CD4-positive, CD25-positive, alpha-beta regulatory T cell (primary cell): ENCODE results near the gene PCDHA7. TPM values are rescaled to one million over a fixed set of nuclear protein-coding genes. Genes with fewer than 3 reads are reported as not detected.

Experiments used
- ATAC-seq, 2 donors: fragments of 150-1000 bp; cut with Tn5 transposase; one replicate each; pipeline ENCODE4 v1.10.0; 2021; ENCODE audit warnings: low read depth in 2 of 2, moderate number of reproducible peaks in 2 of 2, moderate library complexity in 1 of 2
- DNase-seq, 3 donors: peaks; one replicate each; pipeline versions ENCODE4 v3.0.0 to v3.0.0-alpha.2; 2012 to 2022; ENCODE audit warnings: mixed read lengths in 1 of 3
- H3K27ac ChIP-seq: one replicate; pipeline ENCODE4 v1.7.0; 2013; ENCODE audit warnings: mild to moderate bottlenecking, low read length; ENCODE audit not compliant: insufficient read depth, poor library complexity, severe bottlenecking
- H3K27me3 ChIP-seq: one replicate; pipeline ENCODE4 v1.7.0; 2013; ENCODE audit warnings: low read length; ENCODE audit not compliant: control insufficient read depth, insufficient read depth
- H3K36me3 ChIP-seq: one replicate; pipeline ENCODE4 v1.7.0; 2013; ENCODE audit warnings: mild to moderate bottlenecking, low read length, moderate library complexity; ENCODE audit not compliant: control insufficient read depth, insufficient read depth
- H3K4me1 ChIP-seq: 2 replicates; pipeline ENCODE4 v1.7.0; 2013; ENCODE audit warnings: mild to moderate bottlenecking, low read length; ENCODE audit not compliant: insufficient read depth, control insufficient read depth, poor library complexity, severe bottlenecking
- H3K4me3 ChIP-seq: one replicate; pipeline ENCODE4 v1.7.0; 2013; ENCODE audit warnings: low read depth, mild to moderate bottlenecking, low read length, moderate library complexity
- H3K9me3 ChIP-seq, 2 experiments: 1 replicate in 1 of 2; 2 replicates in 1 of 2; pipeline ENCODE4 v1.7.0; 2013; ENCODE audit warnings: low read length in 2 of 2, mild to moderate bottlenecking in 1 of 2, moderate library complexity in 1 of 2; ENCODE audit not compliant: control insufficient read depth in 2 of 2
- H3K27ac Mint-ChIP-seq, 3 donors: one replicate each; pipeline ENCODE4 v1.8.0; 2020 to 2022; ENCODE audit warnings: mild to moderate bottlenecking in 3 of 3, mixed read lengths in 3 of 3, moderate library complexity in 2 of 3
- H3K27me3 Mint-ChIP-seq: one replicate; pipeline ENCODE4 v1.8.0; 2022; ENCODE audit warnings: mild to moderate bottlenecking, mixed read lengths
- H3K36me3 Mint-ChIP-seq: one replicate; pipeline ENCODE4 v1.8.0; 2020; ENCODE audit warnings: mixed read lengths
- H3K4me1 Mint-ChIP-seq, 4 donors: one replicate each; pipeline ENCODE4 v1.8.0; 2020 to 2022; ENCODE audit warnings: mixed read lengths in 4 of 4, mild to moderate bottlenecking in 1 of 4
- H3K4me3 Mint-ChIP-seq, 4 donors: one replicate each; pipeline ENCODE4 v1.8.0; 2020 to 2022; ENCODE audit warnings: mild to moderate bottlenecking in 4 of 4, mixed read lengths in 4 of 4, moderate library complexity in 3 of 4
- H3K9me3 Mint-ChIP-seq, 7 donors: one replicate each; pipeline ENCODE4 v1.8.0; 2020 to 2022; ENCODE audit warnings: mixed read lengths in 7 of 7, mild to moderate bottlenecking in 3 of 7, moderate library complexity in 2 of 7
- polyA plus RNA-seq, 4 donors: library from polyadenylated mRNA; unstranded; fragments of 300-500 nt; fragmentation: Illumina TruSeq; gene quantifications; one replicate each; pipeline ENCODE4 v1.2.3, GENCODE V29; 2021
- total RNA-seq: library from RNA; stranded (reverse); gene quantifications from one replicate; pipeline ENCODE4 v1.2.3, GENCODE V29; 2022

Gene PCDHA7
- total and polyA plus RNA-seq, 5 donors from 2014 or later = not detected

GRCh38 chr5:140877262-140877581 is 43.2 kb downstream of the PCDHA7 start:
- Mint-ChIP-seq H3K4me3 (no peak overlapping the region), H3K4me1 (no peaks in the 10 kb centered on the region), H3K27me3 (no peaks in the 10 kb centered on the region), H3K27ac (no peak overlapping the region), H3K36me3 (no peaks in the 10 kb centered on the region), H3K9me3 (peaks cover 4 to 41% (median 15%) of the 10 kb centered on the region in 7 donors)
- Histone ChIP-seq H3K27ac (no peak overlapping the region), H3K27me3 (peaks cover 3% of the 10 kb centered on the region), H3K9me3 (peaks cover 17 to 19% of the 10 kb centered on the region in 2 experiments), H3K4me1 (no peaks in the 10 kb centered on the region), H3K4me3 (no peak overlapping the region), H3K36me3 (no peaks in the 10 kb centered on the region)
- ATAC-seq (no peak), DNase-seq (no peak)

- H3K36me3 ChIP-seq = no peaks in the 10 kb centered on the region
- no peak within 1 kb of the TSS for H3K4me3 Mint-ChIP-seq
- H3K4me3 ChIP-seq = no peak within 1 kb of the TSS
- H3K4me1 ChIP-seq = no peaks in the 10 kb centered on the region
- no peak within 1 kb of the TSS for H3K27ac Mint-ChIP-seq
- peaks cover 4 to 27% (median 15%) of the 10 kb centered on the region in 7 donors for H3K9me3 Mint-ChIP-seq
- H3K36me3 Mint-ChIP-seq = peaks cover 3% of the 10 kb centered on the region
- no peak for DNase-seq
- H3K9me3 ChIP-seq = peaks cover 11 to 27% of the 10 kb centered on the region in 2 experiments
- no peaks in the 10 kb centered on the region for H3K4me1 Mint-ChIP-seq
- no peaks in the 10 kb centered on the region for H3K27me3 ChIP-seq
- no peaks in the 10 kb centered on the region for H3K27me3 Mint-ChIP-seq
- no peak within 1 kb of the TSS for H3K27ac ChIP-seq
- ATAC-seq = no peak
These were observed 48.0 kb downstream of the PCDHA7 start, which contains the start of gene PCDHA13 for GRCh38 chr5:140881889-140882590. TSS of gene PCDHA13 (plus strand) at chr5:140882124. CDS start at chr5:140882269, 145 bp downstream.

GRCh38 chr5:140882591-140882899 is 48.5 kb downstream of the PCDHA7 start:
- Histone ChIP-seq H3K4me1 (no peaks in the 10 kb centered on the region), H3K27ac (no peak overlapping the region), H3K4me3 (no peak overlapping the region), H3K27me3 (no peaks in the 10 kb centered on the region), H3K9me3 (peaks cover 11 to 27% of the 10 kb centered on the region in 2 experiments), H3K36me3 (no peaks in the 10 kb centered on the region)
- ATAC-seq (no peak), DNase-seq (no peak)
- H3K27me3 Mint-ChIP-seq = peaks cover 4% of the 10 kb centered on the region
- H3K4me3 Mint-ChIP-seq = no peak overlapping the region
- H3K27ac Mint-ChIP-seq = no peak overlapping the region
- H3K9me3 Mint-ChIP-seq = peaks cover 6 to 29% (median 17%) of the 10 kb centered on the region in 7 donors
- H3K36me3 Mint-ChIP-seq = peaks cover 3% of the 10 kb centered on the region
- no peaks in the 10 kb centered on the region for H3K4me1 Mint-ChIP-seq

GRCh38 chr5:140883373-140883772 is 49.3 kb downstream of the PCDHA7 start:
- DNase-seq = no peak
- Histone ChIP-seq H3K4me3 (no peak overlapping the region), H3K9me3 (peaks cover 11 to 27% of the 10 kb centered on the region in 2 experiments), H3K36me3 (no peaks in the 10 kb centered on the region), H3K27ac (no peak overlapping the region), H3K4me1 (no peaks in the 10 kb centered on the region), H3K27me3 (no peaks in the 10 kb centered on the region)
- Mint-ChIP-seq H3K27ac (no peak overlapping the region), H3K9me3 (peaks cover 6 to 30% (median 15%) of the 10 kb centered on the region in 7 donors), H3K36me3 (peaks cover 3% of the 10 kb centered on the region), H3K4me3 (no peak overlapping the region), H3K4me1 (no peaks in the 10 kb centered on the region), H3K27me3 (peaks cover 5% of the 10 kb centered on the region)
- no peak for ATAC-seq

DNA sequence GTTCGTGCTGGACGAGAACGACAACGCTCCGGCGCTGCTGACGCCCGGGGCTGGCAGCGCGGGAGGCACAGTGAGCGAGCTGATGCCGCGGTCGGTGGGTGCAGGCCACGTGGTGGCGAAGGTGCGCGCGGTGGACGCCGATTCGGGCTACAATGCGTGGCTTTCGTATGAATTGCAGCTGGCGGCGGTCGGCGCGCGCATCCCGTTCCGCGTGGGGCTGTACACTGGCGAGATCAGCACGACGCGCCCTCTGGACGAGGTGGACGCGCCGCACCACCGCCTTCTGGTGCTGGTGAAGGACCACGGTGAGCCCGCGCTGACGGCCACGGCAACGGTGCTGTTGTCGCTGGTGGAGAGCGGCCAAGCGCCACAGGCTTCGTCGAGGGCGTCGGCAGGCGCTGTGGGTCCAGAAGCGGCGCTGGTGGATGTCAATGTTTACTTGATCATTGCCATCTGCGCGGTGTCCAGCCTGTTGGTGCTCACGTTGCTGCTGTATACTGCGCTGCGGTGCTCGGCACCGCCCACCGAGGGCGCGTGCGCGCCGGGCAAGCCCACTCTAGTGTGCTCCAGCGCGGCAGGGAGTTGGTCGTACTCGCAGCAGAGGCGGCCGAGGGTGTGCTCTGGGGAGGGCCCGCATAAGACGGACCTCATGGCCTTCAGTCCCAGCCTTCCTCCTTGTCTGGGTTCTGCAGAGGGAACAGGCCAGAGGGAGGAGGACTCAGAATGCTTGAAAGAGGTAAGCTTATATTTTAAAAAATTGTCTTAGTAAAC is 50.0 kb downstream of the PCDHA7 start:
- no peak for DNase-seq
- no peak overlapping the region for H3K4me3 ChIP-seq
- ATAC-seq = no peak
- peaks cover 11 to 27% of the 10 kb centered on the region in 2 experiments for H3K9me3 ChIP-seq
- Mint-ChIP-seq H3K27ac (no peak overlapping the region), H3K4me3 (no peak overlapping the region), H3K4me1 (no peaks in the 10 kb centered on the region), H3K27me3 (peaks cover 5% of the 10 kb centered on the region), H3K36me3 (peaks cover 3% of the 10 kb centered on the region), H3K9me3 (peaks cover 6 to 30% (median 15%) of the 10 kb centered on the region in 7 donors)
- H3K27me3 ChIP-seq = no peaks in the 10 kb centered on the region
- no peaks in the 10 kb centered on the region for H3K4me1 ChIP-seq
- no peaks in the 10 kb centered on the region for H3K36me3 ChIP-seq
- no peak overlapping the region for H3K27ac ChIP-seq

Other genes with a start within 250 kb of the PCDHA7 start
- not detected for gene CD14, start 201.1 kb upstream of the PCDHA7 start, total RNA-seq
- 1 to 10 TPM; 1.3 to 2.6 (median 2.1) TPM for gene CD14, start 201.1 kb upstream of the PCDHA7 start, polyA plus RNA-seq
- 22.6 TPM for gene TMCO6, start 194.8 kb upstream of the PCDHA7 start, total RNA-seq
- gene TMCO6, start 194.8 kb upstream of the PCDHA7 start, polyA plus RNA-seq = 10 to 100 TPM; 17.0 to 24.1 (median 18.4) TPM
- 42.6 TPM for gene NDUFA2, start 186.6 kb upstream of the PCDHA7 start, total RNA-seq
- 100 to 1,000 TPM; 165 to 208 (median 169) TPM for gene NDUFA2, start 186.6 kb upstream of the PCDHA7 start, polyA plus RNA-seq
- 170 TPM for gene IK, start 186.4 kb upstream of the PCDHA7 start, total RNA-seq
- gene IK, start 186.4 kb upstream of the PCDHA7 start, polyA plus RNA-seq = 100 to 1,000 TPM; 136 to 197 (median 184) TPM
- 47.5 TPM for gene WDR55, start 169.4 kb upstream of the PCDHA7 start, total RNA-seq
- gene WDR55, start 169.4 kb upstream of the PCDHA7 start, polyA plus RNA-seq = 10 to 100 TPM; 17.6 to 25.3 (median 19.9) TPM
- gene DND1, start 160.7 kb upstream of the PCDHA7 start, total RNA-seq = 2.1 TPM
- not detected for gene DND1, start 160.7 kb upstream of the PCDHA7 start, polyA plus RNA-seq
- gene HARS1, start 142.9 kb upstream of the PCDHA7 start, total RNA-seq = 56.5 TPM
- 10 to 100 TPM; 58.0 to 74.4 (median 60.5) TPM for gene HARS1, start 142.9 kb upstream of the PCDHA7 start, polyA plus RNA-seq
- 29.8 TPM for gene HARS2, start 142.8 kb upstream of the PCDHA7 start, total RNA-seq
- 10 to 100 TPM; 20.7 to 24.4 (median 22.2) TPM for gene HARS2, start 142.8 kb upstream of the PCDHA7 start, polyA plus RNA-seq
- gene ZMAT2, start 133.8 kb upstream of the PCDHA7 start, total RNA-seq = 48.5 TPM
- gene ZMAT2, start 133.8 kb upstream of the PCDHA7 start, polyA plus RNA-seq = 10 to 100 TPM; 81.8 to 97.5 (median 90.9) TPM
- not detected for gene PCDHA1, start 48.1 kb upstream of the PCDHA7 start, total RNA-seq
- gene PCDHA1, start 48.1 kb upstream of the PCDHA7 start, polyA plus RNA-seq = not detected
- not detected for gene PCDHA2, start 39.4 kb upstream of the PCDHA7 start, total RNA-seq
- gene PCDHA2, start 39.4 kb upstream of the PCDHA7 start, polyA plus RNA-seq = not detected
- not detected for gene PCDHA3, start 33.2 kb upstream of the PCDHA7 start, total RNA-seq
- not detected for gene PCDHA3, start 33.2 kb upstream of the PCDHA7 start, polyA plus RNA-seq
- not detected for gene PCDHA4, start 27.2 kb upstream of the PCDHA7 start, total RNA-seq
- gene PCDHA4, start 27.2 kb upstream of the PCDHA7 start, polyA plus RNA-seq = not detected
- not detected for gene PCDHA5, start 12.7 kb upstream of the PCDHA7 start, total RNA-seq
- not detected for gene PCDHA5, start 12.7 kb upstream of the PCDHA7 start, polyA plus RNA-seq
- gene PCDHA6, start 6.3 kb upstream of the PCDHA7 start, total RNA-seq = not detected
- not detected for gene PCDHA6, start 6.3 kb upstream of the PCDHA7 start, polyA plus RNA-seq
- not detected for gene PCDHA8, start 6.9 kb downstream of the PCDHA7 start, total RNA-seq
- not detected for gene PCDHA8, start 6.9 kb downstream of the PCDHA7 start, polyA plus RNA-seq
- not detected for gene PCDHA9, start 14.1 kb downstream of the PCDHA7 start, total RNA-seq
- gene PCDHA9, start 14.1 kb downstream of the PCDHA7 start, polyA plus RNA-seq = not detected
- gene PCDHA10, start 21.6 kb downstream of the PCDHA7 start, total RNA-seq = not detected
- not detected for gene PCDHA10, start 21.6 kb downstream of the PCDHA7 start, polyA plus RNA-seq
- gene PCDHA11, start 34.7 kb downstream of the PCDHA7 start, total RNA-seq = not detected
- not detected for gene PCDHA11, start 34.7 kb downstream of the PCDHA7 start, polyA plus RNA-seq
- gene PCDHA12, start 41.0 kb downstream of the PCDHA7 start, total RNA-seq = not detected
- not detected for gene PCDHA12, start 41.0 kb downstream of the PCDHA7 start, polyA plus RNA-seq
- not detected for gene PCDHA13, start 47.9 kb downstream of the PCDHA7 start, total RNA-seq
- gene PCDHA13, start 47.9 kb downstream of the PCDHA7 start, polyA plus RNA-seq = not detected
- gene PCDHAC1, start 92.0 kb downstream of the PCDHA7 start, total RNA-seq = not detected
- gene PCDHAC1, start 92.0 kb downstream of the PCDHA7 start, polyA plus RNA-seq = not detected
- not detected for gene PCDHAC2, start 132.2 kb downstream of the PCDHA7 start, total RNA-seq
- gene PCDHAC2, start 132.2 kb downstream of the PCDHA7 start, polyA plus RNA-seq = not detected
- gene PCDHB1, start 217.1 kb downstream of the PCDHA7 start, total RNA-seq = not detected
- not detected for gene PCDHB1, start 217.1 kb downstream of the PCDHA7 start, polyA plus RNA-seq